LNCAP (cell line): Measurements from ENCODE around the gene IL9.

Source experiments
- TF ChIP-seq, protein P1 (sequence below): fragments of 450-650 bp; IDR thresholded peaks from 2 replicates; pipeline ENCODE4 v1.5.1; 2017; ENCODE audit warnings: mild to moderate bottlenecking

The IL9 gene

GRCh38 chr5:135875567-135875966, 20.1 kb downstream of the IL9 start:
- TF ChIP-seq, protein P1, sequence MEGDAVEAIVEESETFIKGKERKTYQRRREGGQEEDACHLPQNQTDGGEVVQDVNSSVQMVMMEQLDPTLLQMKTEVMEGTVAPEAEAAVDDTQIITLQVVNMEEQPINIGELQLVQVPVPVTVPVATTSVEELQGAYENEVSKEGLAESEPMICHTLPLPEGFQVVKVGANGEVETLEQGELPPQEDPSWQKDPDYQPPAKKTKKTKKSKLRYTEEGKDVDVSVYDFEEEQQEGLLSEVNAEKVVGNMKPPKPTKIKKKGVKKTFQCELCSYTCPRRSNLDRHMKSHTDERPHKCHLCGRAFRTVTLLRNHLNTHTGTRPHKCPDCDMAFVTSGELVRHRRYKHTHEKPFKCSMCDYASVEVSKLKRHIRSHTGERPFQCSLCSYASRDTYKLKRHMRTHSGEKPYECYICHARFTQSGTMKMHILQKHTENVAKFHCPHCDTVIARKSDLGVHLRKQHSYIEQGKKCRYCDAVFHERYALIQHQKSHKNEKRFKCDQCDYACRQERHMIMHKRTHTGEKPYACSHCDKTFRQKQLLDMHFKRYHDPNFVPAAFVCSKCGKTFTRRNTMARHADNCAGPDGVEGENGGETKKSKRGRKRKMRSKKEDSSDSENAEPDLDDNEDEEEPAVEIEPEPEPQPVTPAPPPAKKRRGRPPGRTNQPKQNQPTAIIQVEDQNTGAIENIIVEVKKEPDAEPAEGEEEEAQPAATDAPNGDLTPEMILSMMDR: no peak

DNA sequence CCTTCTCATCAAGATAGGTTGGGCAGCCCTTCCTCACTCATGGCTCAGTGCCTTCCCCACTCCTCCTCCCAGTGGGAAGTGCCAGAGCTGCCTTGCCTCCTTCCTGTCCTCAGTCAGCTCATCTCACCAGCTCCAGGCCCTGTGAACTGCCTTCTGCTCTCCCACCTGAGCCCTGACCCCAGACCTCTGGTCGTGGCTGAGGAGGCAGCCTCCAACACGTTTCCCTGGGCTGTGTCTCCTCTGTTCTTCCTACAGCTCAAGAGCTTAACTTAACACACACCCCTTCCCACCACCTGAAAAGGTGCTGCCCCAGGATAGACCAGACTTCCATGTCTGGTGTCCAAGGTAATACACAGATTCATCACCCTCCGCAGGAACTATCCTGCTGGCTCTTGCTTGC, 21.2 kb downstream of the IL9 start:
- TF ChIP-seq, protein P1: no peak

- TF ChIP-seq, protein P1: no peak
Measured at GRCh38 chr5:135873831-135874230, 21.8 kb downstream of the IL9 start.

- TF ChIP-seq, protein P1: no peak
Measured at GRCh38 chr5:135871268-135871915, 24.2 kb downstream of the IL9 start.

GRCh38 chr5:135869935-135870334, 25.7 kb downstream of the IL9 start:
- TF ChIP-seq, protein P1: no peak

DNA sequence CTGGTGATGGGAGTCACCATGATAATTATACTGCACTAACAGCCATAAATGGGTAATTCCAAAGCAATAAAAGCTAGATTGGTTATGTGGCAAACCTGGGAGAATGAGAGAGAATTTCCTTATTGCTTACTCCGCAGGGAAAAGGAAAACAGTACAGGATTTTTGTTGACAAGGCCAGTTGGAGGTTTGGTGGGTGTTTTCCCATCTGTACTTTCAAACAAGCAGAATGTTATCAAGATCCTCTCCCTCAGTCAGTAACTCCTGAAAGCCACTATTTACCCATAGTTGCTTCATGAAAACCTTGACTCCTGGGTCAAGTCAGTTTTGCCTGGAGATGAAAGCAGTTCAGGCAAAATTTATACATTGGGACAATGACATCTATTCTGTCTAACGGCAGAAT, 26.4 kb downstream of the IL9 start:
- TF ChIP-seq, protein P1: no peak

DNA sequence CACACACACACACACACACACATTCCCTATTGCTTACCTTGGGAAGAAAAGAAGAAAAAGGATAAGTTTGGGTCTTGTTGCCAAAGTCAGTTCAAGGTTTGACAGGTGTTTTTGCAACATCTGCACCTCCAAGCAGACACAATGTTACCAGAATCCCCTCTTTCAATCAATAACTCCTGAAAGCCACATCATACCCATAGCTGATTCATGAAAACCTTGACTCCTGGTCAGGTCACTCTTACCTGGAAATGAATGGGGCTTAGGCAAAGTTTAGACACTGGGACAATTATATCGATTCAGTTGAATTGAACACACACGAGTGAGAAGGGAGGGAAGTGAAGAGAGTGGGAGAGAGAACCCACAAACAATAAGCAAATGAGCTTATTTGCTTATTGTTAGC, 27.0 kb downstream of the IL9 start:
- TF ChIP-seq, protein P1: no peak

DNA sequence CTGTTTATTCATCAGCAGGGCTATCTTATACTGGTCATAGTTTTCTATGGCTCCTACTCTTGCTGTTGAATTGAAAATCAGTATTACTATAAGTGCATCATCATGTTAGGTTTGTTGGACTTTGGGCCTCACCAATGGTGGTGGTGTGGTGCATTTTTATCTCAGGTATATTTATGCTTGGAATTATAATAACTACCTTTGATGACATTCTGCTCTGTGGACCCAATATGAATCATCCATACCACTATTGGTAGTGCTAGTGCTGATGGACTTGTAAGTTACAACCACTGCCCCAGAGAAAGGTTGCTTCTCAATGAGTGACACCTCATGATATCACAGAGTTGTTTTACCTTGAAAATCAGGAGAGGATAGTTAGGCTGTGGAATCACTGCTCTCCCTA, 28.0 kb downstream of the IL9 start:
- TF ChIP-seq, protein P1: no peak
